HCT116 (cell line): Measurements from ENCODE around the gene RALB. TPM values are rescaled to one million over a fixed set of nuclear protein-coding genes. Genes with fewer than 3 reads are reported as not detected.
A peak's percentile ranks its signal among the peaks of the same experiment; 100 is the strongest.

Source experiments
- ATAC-seq: fragments of 200-7000 bp; cut with Tn5 transposase; 2 replicates; pipeline ENCODE4 v1.9.1; 2020; ENCODE audit warnings: mild to moderate bottlenecking, moderate library complexity
- BruUV-seq: library from RNA; stranded (reverse); fragments of 400-500 nt; replicated peaks from 2 replicates; lab custom pipeline; 2021; lab: Mats Ljungman, UMichigan
- CTCF ChIA-PET: fragments of 300-600 bp; sonication (Branson Sonifier 250); formaldehyde crosslinking; loops from one replicate; lab custom pipeline; 2021; ENCODE audit warnings: antibody characterized with exemption; lab: Charles Lee
- POLR2A ChIA-PET: fragments of 300-600, 350-600 bp; sonication (Branson Sonifier 250); formaldehyde crosslinking; loops from one replicate; lab custom pipeline; 2021; ENCODE audit warnings: antibody characterized with exemption; lab: Charles Lee
- RAD21 ChIA-PET, 2 experiments: fragments of 300-600 bp; sonication (Branson Sonifier 250); formaldehyde crosslinking; loops; one replicate each; lab custom pipeline; 2023; ENCODE audit warnings: low total read pairs in 2 of 2; ENCODE audit not compliant: uncharacterized antibody in 2 of 2, unreplicated experiment in 2 of 2, low non-redundant PET in 1 of 2; lab: Charles Lee
- DNase-seq: peaks from one replicate; pipeline ENCODE4 v3.0.0-alpha.2; 2010; ENCODE audit warnings: low read depth, low spot score
- H2AFZ ChIP-seq: fragments of 200-600 bp; shearing (Covaris generic), sonication (generic); 2 replicates; pipeline ENCODE4 v1.6.1; 2017; ENCODE audit warnings: low read depth, mixed run types, mixed read lengths, antibody characterized with exemption, low read length; ENCODE audit not compliant: poor library complexity, severe bottlenecking
- H3K27ac ChIP-seq: 2 replicates; pipeline ENCODE4 v1.5.1; 2012; ENCODE audit warnings: low read depth, low read length
- H3K27me3 ChIP-seq: fragments of 200-600 bp; sonication (generic); 2 replicates; pipeline ENCODE4 v1.6.1; 2016; ENCODE audit warnings: mixed run types, low read length, mixed read lengths; ENCODE audit not compliant: insufficient read depth
- H3K36me3 ChIP-seq, 2 experiments: fragments of 200-500 bp in 1 of 2; fragments of 200-600 bp in 1 of 2; sonication (Bioruptor generic) in 1 of 2; sonication (generic) in 1 of 2; 2 replicates each; pipeline versions ENCODE4 v1.5.1 to v1.6.1; 2014 to 2016; ENCODE audit warnings: low read length in 2 of 2, inconsistent platforms in 1 of 2, mixed read lengths in 1 of 2, mixed run types in 1 of 2; ENCODE audit not compliant: insufficient read depth in 2 of 2, control insufficient read depth in 1 of 2
- H3K4me1 ChIP-seq, 2 experiments: fragments of 200-600 bp in 1 of 2; sonication (generic) in 1 of 2; 2 replicates each; pipeline versions ENCODE4 v1.5.1 to v1.6.1; 2012 to 2017; ENCODE audit warnings: low read length in 2 of 2, inconsistent platforms in 1 of 2, mild to moderate bottlenecking in 1 of 2, mixed read lengths in 1 of 2, mixed run types in 1 of 2, moderate library complexity in 1 of 2; ENCODE audit not compliant: insufficient read depth in 2 of 2, control insufficient read depth in 1 of 2
- H3K4me2 ChIP-seq: fragments of 200-600 bp; sonication (generic); 2 replicates; pipeline ENCODE4 v1.6.1; 2017; ENCODE audit warnings: mixed run types, low read length, mixed read lengths
- H3K4me3 ChIP-seq, 2 experiments: fragments of 200-600 bp in 1 of 2; sonication (generic) in 1 of 2; replicated peaks in 1 of 2; 2 replicates each; pipeline ENCODE4 v1.5.1; 2011 to 2016; ENCODE audit warnings: low read length in 2 of 2, control low read depth in 1 of 2, low read depth in 1 of 2, mild to moderate bottlenecking in 1 of 2, mixed read lengths in 1 of 2, mixed run types in 1 of 2
- H3K79me2 ChIP-seq: fragments of 200-600 bp; sonication (generic); 2 replicates; pipeline ENCODE4 v1.6.1; 2017; ENCODE audit warnings: mild to moderate bottlenecking, mixed run types, low read length, moderate library complexity, mixed read lengths; ENCODE audit not compliant: insufficient read depth
- H3K9ac ChIP-seq: fragments of 200-600 bp; sonication (generic); 2 replicates; pipeline ENCODE4 v1.6.1; 2016; ENCODE audit warnings: low read length, mixed read lengths
- H3K9me2 ChIP-seq: fragments of 200-600 bp; sonication (generic), shearing (Covaris generic); 2 replicates; pipeline ENCODE4 v1.6.1; 2017; ENCODE audit warnings: mixed run types, mild to moderate bottlenecking, moderate library complexity; ENCODE audit not compliant: insufficient read depth
- H3K9me3 ChIP-seq, 2 experiments: fragments of 200-500 bp in 1 of 2; fragments of 200-600 bp in 1 of 2; sonication (Bioruptor generic) in 1 of 2; sonication (generic) in 1 of 2; 2 replicates each; pipeline ENCODE4 v1.6.1; 2014 to 2017; ENCODE audit warnings: low read length in 2 of 2, mixed read lengths in 2 of 2, inconsistent platforms in 1 of 2, low read depth in 1 of 2, mild to moderate bottlenecking in 1 of 2, mixed run types in 1 of 2, moderate library complexity in 1 of 2; ENCODE audit not compliant: control insufficient read depth in 1 of 2, insufficient read depth in 1 of 2
- H4K20me1 ChIP-seq: fragments of 200-600 bp; sonication (generic), shearing (Covaris generic); 2 replicates; pipeline ENCODE4 v1.6.1; 2017; ENCODE audit warnings: mixed run types, mild to moderate bottlenecking, moderate library complexity; ENCODE audit not compliant: insufficient read depth
- CBX3 ChIP-seq: IDR thresholded peaks from 2 replicates; pipeline ENCODE4 v1.6.1; 2012; ENCODE audit warnings: low read depth
- EGR1 ChIP-seq: IDR thresholded peaks from 2 replicates; pipeline ENCODE4 v1.6.1; 2012; ENCODE audit warnings: low read depth
- ELF1 ChIP-seq: IDR thresholded peaks from 2 replicates; pipeline ENCODE4 v1.6.1; 2012; ENCODE audit warnings: low read depth, borderline replicate concordance
- EZH2 ChIP-seq: fragments of 200-600 bp; sonication (generic); IDR thresholded peaks from 2 replicates; pipeline ENCODE4 v1.6.1; 2017; ENCODE audit warnings: antibody characterized with exemption, mixed run types
- TCF7L2 ChIP-seq: IDR thresholded peaks from 2 replicates; pipeline ENCODE4 v1.7.0; 2011; ENCODE audit warnings: borderline replicate concordance, inconsistent platforms; ENCODE audit not compliant: insufficient read depth, insufficient read length; ENCODE audit errors: extremely low read depth
- YY1 ChIP-seq: IDR thresholded peaks from 2 replicates; pipeline ENCODE4 v1.6.1; 2011; ENCODE audit warnings: low read length, low read depth, moderate library complexity, mild to moderate bottlenecking; ENCODE audit not compliant: insufficient replicate concordance; ENCODE audit errors: extremely low read depth
- intact Hi-C: fragments of 100-400 bp; cut with micrococcal nuclease; formaldehyde crosslinking; loops from 2 replicates; pipeline ENCODE4 v1.10.0; 2022
- total RNA-seq: library from RNA; stranded (reverse); gene quantifications from one replicate; pipeline ENCODE4 v1.2.1, GENCODE V29; 2021; ENCODE audit not compliant: unreplicated experiment
- TF ChIP-seq, protein P1 (sequence below): IDR thresholded peaks from 2 replicates; pipeline ENCODE4 v1.6.1; 2011; ENCODE audit warnings: mild to moderate bottlenecking, low read length, moderate library complexity; ENCODE audit not compliant: insufficient replicate concordance; ENCODE audit errors: extremely low read depth
- TF ChIP-seq, protein P2 (sequence below): IDR thresholded peaks from 2 replicates; pipeline ENCODE4 v1.6.1; 2012
- TF ChIP-seq, protein P3 (sequence below): IDR thresholded peaks from 2 replicates; pipeline ENCODE4 v1.6.1; 2012; ENCODE audit warnings: low read depth
- TF ChIP-seq, protein P4 (sequence below): IDR thresholded peaks from 2 replicates; pipeline ENCODE4 v1.6.1; 2012

The RALB gene
- total RNA-seq, 1 experiment from 2014 or later, result 42.8 TPM

DNA sequence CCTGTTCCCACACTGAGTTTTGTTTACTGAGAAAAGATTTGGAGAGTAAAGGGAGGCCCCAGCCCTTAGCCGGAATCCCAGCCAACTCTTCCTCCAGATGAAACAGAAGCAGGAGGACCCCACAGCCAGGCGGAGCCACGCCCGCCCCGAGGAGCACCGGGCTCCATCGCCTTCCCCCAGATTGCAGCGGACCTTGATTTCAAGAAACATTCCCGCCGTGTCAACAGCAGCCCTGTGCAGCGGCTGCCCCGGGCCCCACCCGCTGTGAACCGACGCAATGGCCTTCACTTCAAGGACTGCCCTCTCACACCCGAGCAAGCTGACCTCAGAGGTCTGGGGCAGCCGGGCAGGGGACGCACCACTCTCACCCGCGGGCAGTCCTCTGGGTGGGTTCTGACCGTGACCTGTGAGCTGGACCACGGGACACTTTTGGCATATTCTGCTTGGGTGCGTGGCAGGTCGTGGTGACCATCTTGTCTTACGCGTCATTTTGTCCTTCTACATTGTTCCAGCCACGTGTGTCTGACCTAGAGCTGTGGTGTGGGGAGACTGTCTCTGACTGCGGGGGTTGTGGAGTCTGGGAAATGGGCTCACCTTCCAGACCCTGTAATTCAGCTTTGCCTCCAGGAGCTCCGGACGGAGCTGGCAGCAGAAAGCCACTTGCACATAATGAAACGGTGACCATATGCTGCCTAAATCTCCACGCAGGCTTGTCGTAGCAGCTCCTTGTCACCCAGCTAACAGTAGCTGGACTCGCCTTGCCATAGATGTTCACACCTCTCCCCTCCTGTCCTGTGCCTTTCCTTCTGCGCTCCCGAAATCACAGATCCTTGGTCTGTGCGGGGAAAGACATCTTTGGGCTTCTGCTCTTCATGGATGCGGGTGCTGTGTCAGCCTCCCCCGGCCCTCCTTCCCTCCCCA is 61.3 kb downstream of the RALB start:
- no peak for DNase-seq

More for the DNA sequence above, 61.3 kb downstream of the RALB start:
- POLR2A ChIA-PET, result no interaction called here
- H3K9ac ChIP-seq, result peak overlapping the region; percentile 44
- peak overlapping the region in 1 of 2 experiments; percentile 44; a peak in 1 of 4 replicates for H3K4me3 ChIP-seq
- H3K79me2 ChIP-seq, result no peaks in the 10 kb centered on the region
- no peaks in the 10 kb centered on the region for H3K9me2 ChIP-seq
- no peaks in the 10 kb centered on the region for H4K20me1 ChIP-seq
- CTCF ChIA-PET, result interaction anchor here (0.6 to 3.5 kb wide), 31 partner anchors 12 to 796 kb away, joined by 3 to 20 read pairs (median 4); partner anchors contain the start of genes EPB41L5, RALB and TMEM185B
- intact Hi-C loops, result loop anchor here (1.0 to 5.0 kb wide), 6 partner anchors 62 to 612 kb away; partner anchors contain the start of gene RALB
- no peak for TF ChIP-seq CBX3
- no peak for TF ChIP-seq EGR1
- TF ChIP-seq, protein P1, sequence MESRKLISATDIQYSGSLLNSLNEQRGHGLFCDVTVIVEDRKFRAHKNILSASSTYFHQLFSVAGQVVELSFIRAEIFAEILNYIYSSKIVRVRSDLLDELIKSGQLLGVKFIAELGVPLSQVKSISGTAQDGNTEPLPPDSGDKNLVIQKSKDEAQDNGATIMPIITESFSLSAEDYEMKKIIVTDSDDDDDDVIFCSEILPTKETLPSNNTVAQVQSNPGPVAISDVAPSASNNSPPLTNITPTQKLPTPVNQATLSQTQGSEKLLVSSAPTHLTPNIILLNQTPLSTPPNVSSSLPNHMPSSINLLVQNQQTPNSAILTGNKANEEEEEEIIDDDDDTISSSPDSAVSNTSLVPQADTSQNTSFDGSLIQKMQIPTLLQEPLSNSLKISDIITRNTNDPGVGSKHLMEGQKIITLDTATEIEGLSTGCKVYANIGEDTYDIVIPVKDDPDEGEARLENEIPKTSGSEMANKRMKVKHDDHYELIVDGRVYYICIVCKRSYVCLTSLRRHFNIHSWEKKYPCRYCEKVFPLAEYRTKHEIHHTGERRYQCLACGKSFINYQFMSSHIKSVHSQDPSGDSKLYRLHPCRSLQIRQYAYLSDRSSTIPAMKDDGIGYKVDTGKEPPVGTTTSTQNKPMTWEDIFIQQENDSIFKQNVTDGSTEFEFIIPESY, result no peak
- no peak for TF ChIP-seq YY1
- TF ChIP-seq, protein P2, sequence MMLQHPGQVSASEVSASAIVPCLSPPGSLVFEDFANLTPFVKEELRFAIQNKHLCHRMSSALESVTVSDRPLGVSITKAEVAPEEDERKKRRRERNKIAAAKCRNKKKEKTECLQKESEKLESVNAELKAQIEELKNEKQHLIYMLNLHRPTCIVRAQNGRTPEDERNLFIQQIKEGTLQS, result no peak
- TF ChIP-seq, protein P3, sequence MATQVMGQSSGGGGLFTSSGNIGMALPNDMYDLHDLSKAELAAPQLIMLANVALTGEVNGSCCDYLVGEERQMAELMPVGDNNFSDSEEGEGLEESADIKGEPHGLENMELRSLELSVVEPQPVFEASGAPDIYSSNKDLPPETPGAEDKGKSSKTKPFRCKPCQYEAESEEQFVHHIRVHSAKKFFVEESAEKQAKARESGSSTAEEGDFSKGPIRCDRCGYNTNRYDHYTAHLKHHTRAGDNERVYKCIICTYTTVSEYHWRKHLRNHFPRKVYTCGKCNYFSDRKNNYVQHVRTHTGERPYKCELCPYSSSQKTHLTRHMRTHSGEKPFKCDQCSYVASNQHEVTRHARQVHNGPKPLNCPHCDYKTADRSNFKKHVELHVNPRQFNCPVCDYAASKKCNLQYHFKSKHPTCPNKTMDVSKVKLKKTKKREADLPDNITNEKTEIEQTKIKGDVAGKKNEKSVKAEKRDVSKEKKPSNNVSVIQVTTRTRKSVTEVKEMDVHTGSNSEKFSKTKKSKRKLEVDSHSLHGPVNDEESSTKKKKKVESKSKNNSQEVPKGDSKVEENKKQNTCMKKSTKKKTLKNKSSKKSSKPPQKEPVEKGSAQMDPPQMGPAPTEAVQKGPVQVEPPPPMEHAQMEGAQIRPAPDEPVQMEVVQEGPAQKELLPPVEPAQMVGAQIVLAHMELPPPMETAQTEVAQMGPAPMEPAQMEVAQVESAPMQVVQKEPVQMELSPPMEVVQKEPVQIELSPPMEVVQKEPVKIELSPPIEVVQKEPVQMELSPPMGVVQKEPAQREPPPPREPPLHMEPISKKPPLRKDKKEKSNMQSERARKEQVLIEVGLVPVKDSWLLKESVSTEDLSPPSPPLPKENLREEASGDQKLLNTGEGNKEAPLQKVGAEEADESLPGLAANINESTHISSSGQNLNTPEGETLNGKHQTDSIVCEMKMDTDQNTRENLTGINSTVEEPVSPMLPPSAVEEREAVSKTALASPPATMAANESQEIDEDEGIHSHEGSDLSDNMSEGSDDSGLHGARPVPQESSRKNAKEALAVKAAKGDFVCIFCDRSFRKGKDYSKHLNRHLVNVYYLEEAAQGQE, result no peak
- TF ChIP-seq, protein P4, sequence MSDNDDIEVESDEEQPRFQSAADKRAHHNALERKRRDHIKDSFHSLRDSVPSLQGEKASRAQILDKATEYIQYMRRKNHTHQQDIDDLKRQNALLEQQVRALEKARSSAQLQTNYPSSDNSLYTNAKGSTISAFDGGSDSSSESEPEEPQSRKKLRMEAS, result no peak
- no peak for TF ChIP-seq TCF7L2
- no peak for TF ChIP-seq ELF1
- no peak for TF ChIP-seq EZH2
- TF ChIP-seq, all 23 proteins: peak for 0
- H3K9me3 ChIP-seq, result no peaks in the 10 kb centered on the region
- peak overlapping the region; percentile 97 for H2AFZ ChIP-seq
- peaks cover under 1 to 14% of the 10 kb centered on the region in 2 experiments; a peak in 3 of 4 replicates for H3K4me1 ChIP-seq
- no TSS peak for BruUV-seq
- RAD21 ChIA-PET, result interaction anchor here (0.7 to 1.1 kb wide), 4 partner anchors 85 to 367 kb away, joined by 3 to 4 read pairs (median 4); no protein-coding TSS in a partner anchor
- no peaks in the 10 kb centered on the region for H3K27me3 ChIP-seq
- H3K36me3 ChIP-seq, result no peaks in the 10 kb centered on the region
- H3K4me2 ChIP-seq, result peak overlapping the region; percentile 69
- no peak overlapping the region for H3K27ac ChIP-seq
- no peak for ATAC-seq
